Activated CD4-positive, alpha-beta T cell treated with anti-CD3 and anti-CD28 coated beads for 1 hour (primary cell): ENCODE measurements around the gene PRM2.

Experiments
- DNase-seq: peaks from one replicate; pipeline ENCODE4 v3.0.0-alpha.2; 2020

PRM2 gene

GRCh38 chr16:11245988-11246387 is 30.3 kb downstream of the PRM2 start:
- no peak for DNase-seq

- DNase-seq: no peak
Observed at GRCh38 chr16:11245222-11245737, 31.0 kb downstream of the PRM2 start.

GRCh38 chr16:11242658-11243057 is 33.6 kb downstream of the PRM2 start:
- DNase-seq: no peak

- DNase-seq: no peak
Observed at GRCh38 chr16:11241480-11242204, 34.6 kb downstream of the PRM2 start.

- DNase-seq: no peak
Observed at GRCh38 chr16:11240636-11241473, 35.4 kb downstream of the PRM2 start.

GRCh38 chr16:11239644-11240632 is 36.3 kb downstream of the PRM2 start:
- DNase-seq: no peak

- DNase-seq: no peak
Observed at GRCh38 chr16:11238272-11239202, 37.7 kb downstream of the PRM2 start.

- no peak for DNase-seq
Observed at GRCh38 chr16:11236461-11237254, 39.6 kb downstream of the PRM2 start.

GRCh38 chr16:11235703-11235991 is 40.6 kb downstream of the PRM2 start:
- DNase-seq: no peak

- DNase-seq: no peak
Observed at GRCh38 chr16:11234884-11235702, 41.2 kb downstream of the PRM2 start.

- DNase-seq: no peak
Observed at GRCh38 chr16:11233727-11234376, 42.4 kb downstream of the PRM2 start.

- peak; percentile 69 for DNase-seq
Observed at GRCh38 chr16:11232852-11233726, 43.2 kb downstream of the PRM2 start.

- DNase-seq: no peak
Observed at GRCh38 chr16:11232302-11232851, 43.9 kb downstream of the PRM2 start.

GRCh38 chr16:11231367-11231970 is 44.8 kb downstream of the PRM2 start:
- no peak for DNase-seq

GRCh38 chr16:11229906-11230305 is 46.4 kb downstream of the PRM2 start:
- no peak for DNase-seq

GRCh38 chr16:11229432-11229831 is 46.8 kb downstream of the PRM2 start:
- no peak for DNase-seq

GRCh38 chr16:11225677-11226549 is 50.4 kb downstream of the PRM2 start:
- DNase-seq: no peak
